ENCODE measurements around the gene CNTNAP2. TPM values are rescaled to one million over a fixed set of nuclear protein-coding genes. Genes with fewer than 3 reads are reported as not detected.
A peak's percentile ranks its signal among the peaks of the same experiment; 100 is the strongest.

CNTNAP2 gene
- total RNA-seq, 6 experiments from 2014 or later, result 0.07 to 0.13 (median 0.12) TPM; not detected in 3

GRCh38 chr7:147363101-147363500 is 1246.5 kb downstream of the CNTNAP2 start:
- TF ChIP-seq CTCF (IDR thresholded peaks at IDR 0.05), result no peak
- DNase-seq, result no peak
- Mint-ChIP-seq H3K4me3 (no peak overlapping the region), H3K36me3 (ENCODE audit: low read depth) (no peaks in the 10 kb centered on the region), H3K27me3 (ENCODE audit: insufficient read depth) (no peaks in the 10 kb centered on the region), H3K4me1 (ENCODE audit: low read depth) (no peaks in the 10 kb centered on the region; the same call in 1 of the 2 replicates), H3K27ac (no peak overlapping the region), H3K9me3 (peaks cover 4% of the 10 kb centered on the region)

GRCh38 chr7:147376192-147376591 is 1259.6 kb downstream of the CNTNAP2 start:
- peaks cover 15% of the 10 kb centered on the region for H3K9me3 Mint-ChIP-seq
- no peak for TF ChIP-seq CTCF (IDR thresholded peaks at IDR 0.05)
- no peaks in the 10 kb centered on the region for H3K36me3 Mint-ChIP-seq (ENCODE audit: low read depth)
- DNase-seq, result no peak
- no peak overlapping the region for H3K4me3 Mint-ChIP-seq
- no peaks in the 10 kb centered on the region for H3K27me3 Mint-ChIP-seq (ENCODE audit: insufficient read depth)
- H3K4me1 Mint-ChIP-seq (ENCODE audit: low read depth), result no peaks in the 10 kb centered on the region
- no peak overlapping the region for H3K27ac Mint-ChIP-seq

- Mint-ChIP-seq H3K4me3 (no peak overlapping the region), H3K27ac (no peak overlapping the region), H3K9me3 (peaks cover 10% of the 10 kb centered on the region), H3K4me1 (ENCODE audit: low read depth) (no peaks in the 10 kb centered on the region), H3K27me3 (ENCODE audit: insufficient read depth) (no peaks in the 10 kb centered on the region), H3K36me3 (ENCODE audit: low read depth) (peaks cover 10% of the 10 kb centered on the region; the same call in 1 of the 2 replicates)
- no peak for TF ChIP-seq CTCF (IDR thresholded peaks at IDR 0.05)
- DNase-seq, result no peak
Observed at GRCh38 chr7:147380926-147381325, 1264.3 kb downstream of the CNTNAP2 start.

GRCh38 chr7:147394329-147394728 is 1277.7 kb downstream of the CNTNAP2 start:
- H3K36me3 Mint-ChIP-seq (ENCODE audit: low read depth), result no peaks in the 10 kb centered on the region; the same call in 1 of the 2 replicates
- no peaks in the 10 kb centered on the region for H3K4me1 Mint-ChIP-seq (ENCODE audit: low read depth)
- no peak overlapping the region for H3K4me3 Mint-ChIP-seq
- H3K9me3 Mint-ChIP-seq, result peaks cover 14% of the 10 kb centered on the region
- DNase-seq, result no peak
- no peaks in the 10 kb centered on the region for H3K27me3 Mint-ChIP-seq (ENCODE audit: insufficient read depth)
- no peak for TF ChIP-seq CTCF (IDR thresholded peaks at IDR 0.05)
- H3K27ac Mint-ChIP-seq, result no peak overlapping the region

GRCh38 chr7:147400221-147400689 is 1283.7 kb downstream of the CNTNAP2 start:
- peaks cover 15% of the 10 kb centered on the region for H3K9me3 Mint-ChIP-seq
- peak overlapping the region; percentile 66; the same call in 1 of the 2 replicates for H3K4me3 Mint-ChIP-seq
- H3K36me3 Mint-ChIP-seq (ENCODE audit: low read depth), result no peaks in the 10 kb centered on the region
- no peak for TF ChIP-seq CTCF (IDR thresholded peaks at IDR 0.05)
- peaks cover 23% of the 10 kb centered on the region; the same call in 1 of the 2 replicates for H3K4me1 Mint-ChIP-seq (ENCODE audit: low read depth)
- DNase-seq, result no peak
- H3K27ac Mint-ChIP-seq, result peak overlapping the region; percentile 20; the same call in 1 of the 2 replicates
- no peaks in the 10 kb centered on the region for H3K27me3 Mint-ChIP-seq (ENCODE audit: insufficient read depth)

All from HFFc6 (cell line).